Mesendoderm (in vitro differentiated cells): ENCODE results near the gene IGSF9.

Source experiments
- DNase-seq: peaks from one replicate; pipeline ENCODE4 v3.0.0; 2013
- H2AK5ac ChIP-seq: 2 replicates; pipeline ENCODE4 v1.6.1; 2013; ENCODE audit warnings: low read length, inconsistent platforms
- H2BK120ac ChIP-seq: 2 replicates; pipeline ENCODE4 v1.6.1; 2013; ENCODE audit warnings: low read depth, mild to moderate bottlenecking, low read length, moderate library complexity, mixed read lengths
- H2BK15ac ChIP-seq: replicated peaks from 2 replicates; pipeline ENCODE4 v1.6.1; 2013; ENCODE audit warnings: low read depth, mild to moderate bottlenecking, moderate library complexity
- H2BK5ac ChIP-seq: 2 replicates; pipeline ENCODE4 v1.6.1; 2013; ENCODE audit warnings: low read length, inconsistent platforms
- H3K18ac ChIP-seq: 2 replicates; pipeline ENCODE4 v1.6.1; 2013; ENCODE audit warnings: mild to moderate bottlenecking, low read length, mixed read lengths
- H3K23ac ChIP-seq: one replicate; pipeline ENCODE4 v1.6.1; 2013; ENCODE audit warnings: low read length
- H3K27ac ChIP-seq: 2 replicates; pipeline ENCODE4 v1.5.1; 2013; ENCODE audit warnings: low read depth, mild to moderate bottlenecking, inconsistent platforms, low read length, moderate library complexity
- H3K27me3 ChIP-seq: 2 replicates; pipeline ENCODE4 v1.6.1; 2013; ENCODE audit warnings: low read length, control low read depth, mild to moderate bottlenecking, inconsistent platforms; ENCODE audit not compliant: insufficient read depth, poor library complexity
- H3K36me3 ChIP-seq: 2 replicates; pipeline ENCODE4 v1.6.1; 2013; ENCODE audit warnings: low read length, inconsistent platforms; ENCODE audit not compliant: control insufficient read depth, insufficient read depth
- H3K4ac ChIP-seq: one replicate; pipeline ENCODE4 v1.6.1; 2013; ENCODE audit warnings: low read depth, mild to moderate bottlenecking, low read length, moderate library complexity
- H3K4me1 ChIP-seq: 2 replicates; pipeline ENCODE4 v1.6.1; 2013; ENCODE audit warnings: low read depth, low read length, inconsistent platforms; ENCODE audit not compliant: control insufficient read depth
- H3K4me2 ChIP-seq: 2 replicates; pipeline ENCODE4 v1.6.1; 2013; ENCODE audit warnings: low read length
- H3K4me3 ChIP-seq: 2 replicates; pipeline ENCODE4 v1.5.1; 2013; ENCODE audit warnings: mild to moderate bottlenecking, low read length
- H3K56ac ChIP-seq: one replicate; pipeline ENCODE4 v1.6.1; 2013; ENCODE audit warnings: low read length
- H3K79me1 ChIP-seq: 2 replicates; pipeline ENCODE4 v1.6.1; 2013; ENCODE audit warnings: low read length, inconsistent platforms
- H3K79me2 ChIP-seq: 2 replicates; pipeline ENCODE4 v1.6.1; 2013; ENCODE audit warnings: mild to moderate bottlenecking, low read length; ENCODE audit not compliant: control insufficient read depth, insufficient read depth
- H3K9ac ChIP-seq: 2 replicates; pipeline ENCODE4 v1.6.1; 2013; ENCODE audit warnings: low read length, inconsistent platforms
- H4K5ac ChIP-seq: one replicate; pipeline ENCODE4 v1.6.1; 2013; ENCODE audit warnings: low read length
- H4K8ac ChIP-seq: one replicate; pipeline ENCODE4 v1.6.1; 2013; ENCODE audit warnings: low read depth, mild to moderate bottlenecking, control low read depth, low read length, moderate library complexity
- WGBS: extraction: QIAGEN DNeasy Blood & Tissue Kit; methylation state at CpG from one replicate; pipeline ENCODE4 v1.1.7; 2013; ENCODE audit warnings: low lambda C conversion rate, missing lambda C conversion rate; ENCODE audit not compliant: insufficient coverage; ENCODE audit errors: extremely low coverage; 5-methylcytosine and 5-hydroxymethylcytosine counted together

The IGSF9 gene

GRCh38 chr1:159939678-159940002 lies 5.8 kb downstream of the IGSF9 start:
- no peak overlapping the region for H3K4me2 ChIP-seq
- DNase-seq = no peak
- H4K8ac ChIP-seq = no peak overlapping the region
- H2BK120ac ChIP-seq = no peak overlapping the region
- no peak overlapping the region for H2BK5ac ChIP-seq
- H3K36me3 ChIP-seq = no peaks in the 10 kb centered on the region
- H3K4me1 ChIP-seq = peaks cover 7% of the 10 kb centered on the region
- H3K79me2 ChIP-seq = peaks cover 1% of the 10 kb centered on the region
- no peaks in the 10 kb centered on the region for H3K27me3 ChIP-seq
- no peak overlapping the region for H3K4ac ChIP-seq
- peaks cover 2% of the 10 kb centered on the region for H3K79me1 ChIP-seq
- no peak overlapping the region for H2AK5ac ChIP-seq
- no peak overlapping the region for H3K9ac ChIP-seq
- no peak overlapping the region for H3K23ac ChIP-seq
- no peak overlapping the region for H4K5ac ChIP-seq
- no peak overlapping the region for H3K4me3 ChIP-seq
- H2BK15ac ChIP-seq = no peak overlapping the region
- H3K18ac ChIP-seq = no peak overlapping the region
- no CpG with 5 or more reads among the region's 3 CpGs for WGBS
- H3K27ac ChIP-seq = no peak overlapping the region
- H3K56ac ChIP-seq = no peak overlapping the region

- Histone ChIP-seq H2AK5ac (no peak overlapping the region), H2BK15ac (no peak overlapping the region), H2BK5ac (no peak overlapping the region), H3K4ac (no peak overlapping the region), H3K23ac (no peak overlapping the region), H3K4me1 (peaks cover 7% of the 10 kb centered on the region), H3K18ac (no peak overlapping the region), H3K56ac (no peak overlapping the region), H4K5ac (no peak overlapping the region), H3K4me2 (no peak overlapping the region), H3K79me1 (no peaks in the 10 kb centered on the region), H2BK120ac (no peak overlapping the region), H3K27me3 (no peaks in the 10 kb centered on the region), H3K4me3 (no peak overlapping the region), H3K27ac (no peak overlapping the region), H3K9ac (no peak overlapping the region), H3K79me2 (no peaks in the 10 kb centered on the region), H4K8ac (no peak overlapping the region), H3K36me3 (no peaks in the 10 kb centered on the region)
- no peak for DNase-seq
- no CpG with 5 or more reads among the region's 6 CpGs for WGBS
These were observed 6.3 kb downstream of the IGSF9 start for GRCh38 chr1:159938905-159939677.

GRCh38 chr1:159938211-159938852 lies 7.1 kb downstream of the IGSF9 start:
- H3K27me3 ChIP-seq = no peaks in the 10 kb centered on the region
- no peak overlapping the region for H2BK120ac ChIP-seq
- H3K27ac ChIP-seq = no peak overlapping the region
- WGBS = no CpG with 5 or more reads among the region's 7 CpGs
- H3K18ac ChIP-seq = no peak overlapping the region
- no peak overlapping the region for H2BK5ac ChIP-seq
- H3K9ac ChIP-seq = no peak overlapping the region
- H3K56ac ChIP-seq = no peak overlapping the region
- H4K8ac ChIP-seq = no peak overlapping the region
- no peak overlapping the region for H3K4me2 ChIP-seq
- no peaks in the 10 kb centered on the region for H3K36me3 ChIP-seq
- H3K79me1 ChIP-seq = no peaks in the 10 kb centered on the region
- no peaks in the 10 kb centered on the region for H3K79me2 ChIP-seq
- H3K4me1 ChIP-seq = peaks cover 7% of the 10 kb centered on the region
- no peak overlapping the region for H3K4ac ChIP-seq
- H2BK15ac ChIP-seq = no peak overlapping the region
- no peak overlapping the region for H4K5ac ChIP-seq
- DNase-seq = no peak
- H3K23ac ChIP-seq = no peak overlapping the region
- H3K4me3 ChIP-seq = no peak overlapping the region
- H2AK5ac ChIP-seq = no peak overlapping the region

- Histone ChIP-seq H3K4me2 (no peak overlapping the region), H3K23ac (no peak overlapping the region), H4K8ac (no peak overlapping the region), H2BK5ac (peak overlapping the region; percentile 62), H3K27ac (no peak overlapping the region), H3K56ac (peak overlapping the region; percentile 69), H4K5ac (no peak overlapping the region), H3K4me1 (peaks cover 7% of the 10 kb centered on the region), H3K4me3 (no peak overlapping the region), H2BK15ac (no peak overlapping the region), H3K27me3 (no peaks in the 10 kb centered on the region), H3K36me3 (no peaks in the 10 kb centered on the region), H3K18ac (no peak overlapping the region), H3K4ac (no peak overlapping the region), H3K9ac (peak overlapping the region; percentile 1), H3K79me2 (no peaks in the 10 kb centered on the region), H2AK5ac (peak overlapping the region; percentile 36), H2BK120ac (no peak overlapping the region), H3K79me1 (no peaks in the 10 kb centered on the region)
- DNase-seq = no peak
- WGBS = no CpG with 5 or more reads among the region's 4 CpGs
These were observed 8.2 kb downstream of the IGSF9 start for GRCh38 chr1:159937054-159937750.

- Histone ChIP-seq H2BK15ac (no peak overlapping the region), H3K18ac (no peak overlapping the region), H2BK120ac (no peak overlapping the region), H3K4me3 (no peak overlapping the region), H3K9ac (no peak overlapping the region), H2AK5ac (peak overlapping the region; percentile 36), H3K27me3 (no peaks in the 10 kb centered on the region), H3K23ac (no peak overlapping the region), H3K36me3 (no peaks in the 10 kb centered on the region), H3K56ac (peak overlapping the region; percentile 69), H4K8ac (no peak overlapping the region), H3K79me2 (no peaks in the 10 kb centered on the region), H2BK5ac (peak overlapping the region; percentile 62), H4K5ac (no peak overlapping the region), H3K79me1 (no peaks in the 10 kb centered on the region), H3K4me2 (no peak overlapping the region), H3K27ac (no peak overlapping the region), H3K4ac (no peak overlapping the region), H3K4me1 (peaks cover 7% of the 10 kb centered on the region)
- DNase-seq = peak; percentile 77
- WGBS = no CpG with 5 or more reads among the region's 16 CpGs
These were observed 9.0 kb downstream of the IGSF9 start for GRCh38 chr1:159936273-159936904.
